GM12865 (cell line): ENCODE measurements around the gene TFF1.

Source experiments
- DNase-seq: peaks from one replicate; pipeline ENCODE4 v3.0.0; 2010; ENCODE audit warnings: low read depth
- H3K4me3 ChIP-seq: 2 replicates; pipeline ENCODE4 v1.5.1; 2011; ENCODE audit warnings: mild to moderate bottlenecking, low read depth, low read length, control low read depth
- CTCF ChIP-seq: IDR thresholded peaks from 2 replicates; pipeline ENCODE4 v1.5.1; 2011; ENCODE audit warnings: low read length, control low read depth, low read depth, inconsistent platforms; ENCODE audit not compliant: insufficient read depth; ENCODE audit errors: missing control alignments

TFF1 gene

GRCh38 chr21:42377951-42378340 is 11.6 kb upstream of the TFF1 start:
- no peak for DNase-seq
- no peak overlapping the region for H3K4me3 ChIP-seq
- TF ChIP-seq CTCF: no peak

- no peak for TF ChIP-seq CTCF
- no peak overlapping the region for H3K4me3 ChIP-seq
- no peak for DNase-seq
These were observed 11.0 kb upstream of the TFF1 start for GRCh38 chr21:42377211-42377950.

DNA sequence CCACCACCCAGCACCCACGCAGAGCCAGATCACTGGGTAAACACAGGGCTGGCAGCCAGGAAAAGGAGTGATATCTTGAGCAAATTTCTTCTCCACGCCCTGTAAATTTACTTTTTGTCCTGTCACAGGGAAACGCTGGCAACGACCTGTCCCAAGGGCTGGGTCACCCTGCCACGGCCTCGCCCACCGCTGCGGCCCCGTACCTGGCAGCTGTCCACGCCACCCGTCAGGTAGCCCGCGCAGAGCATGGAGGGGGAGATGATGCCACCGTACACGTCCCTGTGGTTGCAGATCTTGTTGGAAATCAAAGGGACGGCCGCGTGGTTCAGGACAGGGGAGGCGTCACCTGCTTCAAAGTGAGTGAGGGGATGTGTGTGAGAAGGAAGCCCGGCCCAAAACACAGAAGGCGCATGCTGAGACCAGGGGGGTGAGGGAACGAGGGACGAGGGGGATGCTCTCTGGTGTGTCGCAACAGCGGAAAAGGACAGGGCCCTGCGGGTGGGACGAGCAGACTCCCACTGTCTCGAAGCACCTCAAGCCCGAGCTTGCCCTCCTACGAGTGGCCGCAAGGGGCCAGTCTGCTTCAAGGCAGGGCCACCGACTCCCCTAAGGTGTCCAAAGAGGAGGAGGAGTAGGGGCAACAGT is 10.1 kb upstream of the TFF1 start:
- H3K4me3 ChIP-seq: no peak overlapping the region
- TF ChIP-seq CTCF: peak; percentile 6
- no peak for DNase-seq

GRCh38 chr21:42375966-42376337 is 9.6 kb upstream of the TFF1 start:
- no peak for DNase-seq
- TF ChIP-seq CTCF: no peak
- H3K4me3 ChIP-seq: no peak overlapping the region

DNA sequence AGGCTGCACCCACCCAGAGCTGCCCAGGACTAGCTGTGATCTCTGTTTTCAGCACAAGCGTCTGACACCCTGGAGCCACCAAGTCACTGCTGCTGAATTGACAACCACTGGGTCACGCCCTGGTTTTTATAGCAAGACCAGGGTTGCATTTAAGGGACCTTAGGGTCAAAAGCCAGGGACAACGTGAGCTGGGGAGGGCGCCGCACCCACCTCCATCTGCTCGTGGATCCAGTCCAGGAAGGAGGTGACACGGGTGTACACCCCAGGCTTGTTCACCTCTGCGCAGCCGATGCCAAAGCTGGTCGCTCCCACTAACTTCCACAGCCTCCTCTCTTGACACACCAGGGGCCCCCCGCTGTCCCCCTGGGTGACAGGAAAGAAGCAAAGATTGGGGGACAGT is 9.2 kb upstream of the TFF1 start:
- no peak for TF ChIP-seq CTCF
- DNase-seq: no peak
- H3K4me3 ChIP-seq: no peak overlapping the region

- H3K4me3 ChIP-seq: no peak overlapping the region
- no peak for TF ChIP-seq CTCF
- DNase-seq: no peak
These were observed 8.6 kb upstream of the TFF1 start for GRCh38 chr21:42374864-42375499.
